Measurements from ENCODE around the gene ZFC3H1. TPM values are rescaled to one million over a fixed set of nuclear protein-coding genes. Genes with fewer than 3 reads are reported as not detected.
A peak's percentile ranks its signal among the peaks of the same experiment; 100 is the strongest.

The ZFC3H1 gene
- total RNA-seq, 2 experiments from 2014 or later = 31.1 to 66.8 TPM

DNA sequence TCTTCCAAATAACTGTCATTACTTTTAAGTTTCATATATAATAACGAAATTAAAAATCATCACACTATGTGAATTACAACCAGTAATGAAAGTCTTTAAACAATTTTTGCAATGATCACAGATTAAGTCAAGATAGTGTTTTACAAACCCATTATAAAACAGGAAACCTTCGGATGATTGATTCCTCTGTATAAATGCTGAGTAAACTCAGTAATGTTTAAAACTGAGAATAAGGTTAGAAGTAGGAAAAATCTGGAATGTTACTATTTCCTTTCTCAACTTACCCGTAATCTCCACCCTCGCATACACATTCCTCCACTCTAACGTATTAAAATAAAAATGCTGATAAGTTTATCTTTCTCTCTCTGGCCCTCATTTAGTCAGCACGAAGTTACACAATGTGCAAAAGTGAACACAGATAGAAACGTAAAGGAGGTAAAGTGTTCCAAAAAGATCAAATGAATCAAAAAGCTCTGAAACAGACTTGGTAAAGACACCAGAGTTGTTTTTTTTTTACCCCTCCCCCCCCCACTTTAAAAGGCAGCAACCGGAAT lies 1.6 kb downstream of the ZFC3H1 start:
- H3K79me2 ChIP-seq (ENCODE audit: insufficient read depth, low read depth, low read length) = peaks cover 79% of the 10 kb centered on the region
- CTCF ChIA-PET (ENCODE audit: unreplicated experiment) = no interaction called here
- no peak for DNase-seq (ENCODE audit: low spot score)
- H3K4me1 ChIP-seq (ENCODE audit: insufficient read depth, low read length, poor library complexity, severe bottlenecking) = peaks cover 26% of the 10 kb centered on the region
- POLR2A ChIA-PET = interaction anchor here (1.1 to 4.2 kb wide), 7 partner anchors 16 to 94 kb away, joined by 3 to 105 read pairs (median 7); partner anchors contain the start of gene TMEM19
- peaks cover 23% of the 10 kb centered on the region for H4K20me1 ChIP-seq (ENCODE audit: insufficient read depth, low read length)
- no peaks in the 10 kb centered on the region for H3K9me3 ChIP-seq (ENCODE audit: low read length)
- H3K9me2 ChIP-seq (ENCODE audit: insufficient read depth, low read length) = no peaks in the 10 kb centered on the region
- intact Hi-C loops (cut with micrococcal nuclease; ENCODE audit: unreplicated experiment) = loop anchor here (2.0 to 10.0 kb wide), 2 partner anchors 93 to 183 kb away; partner anchors contain the start of gene RAB21
- peak overlapping the region; percentile 84 for H3K4me3 ChIP-seq (ENCODE audit: low read depth, low read length, poor library complexity, severe bottlenecking)
- peak overlapping the region; percentile 91 for H3K4me2 ChIP-seq (ENCODE audit: low read length)
- H3K36me3 ChIP-seq (ENCODE audit: insufficient read depth, low read length) = peaks cover 57% of the 10 kb centered on the region
- H3K27ac ChIP-seq (ENCODE audit: low read depth, low read length, poor library complexity, severe bottlenecking) = no peak overlapping the region
- no peak overlapping the region for H2AFZ ChIP-seq (ENCODE audit: low read length)
- TSS peak; percentile 47 for BruUV-seq (replicated peaks)
- no peak for TF ChIP-seq EZH2phosphoT487 (IDR thresholded peaks at IDR 0.05; ENCODE audit: borderline replicate concordance, low read depth, low read length)
- TF ChIP-seq, protein P1, sequence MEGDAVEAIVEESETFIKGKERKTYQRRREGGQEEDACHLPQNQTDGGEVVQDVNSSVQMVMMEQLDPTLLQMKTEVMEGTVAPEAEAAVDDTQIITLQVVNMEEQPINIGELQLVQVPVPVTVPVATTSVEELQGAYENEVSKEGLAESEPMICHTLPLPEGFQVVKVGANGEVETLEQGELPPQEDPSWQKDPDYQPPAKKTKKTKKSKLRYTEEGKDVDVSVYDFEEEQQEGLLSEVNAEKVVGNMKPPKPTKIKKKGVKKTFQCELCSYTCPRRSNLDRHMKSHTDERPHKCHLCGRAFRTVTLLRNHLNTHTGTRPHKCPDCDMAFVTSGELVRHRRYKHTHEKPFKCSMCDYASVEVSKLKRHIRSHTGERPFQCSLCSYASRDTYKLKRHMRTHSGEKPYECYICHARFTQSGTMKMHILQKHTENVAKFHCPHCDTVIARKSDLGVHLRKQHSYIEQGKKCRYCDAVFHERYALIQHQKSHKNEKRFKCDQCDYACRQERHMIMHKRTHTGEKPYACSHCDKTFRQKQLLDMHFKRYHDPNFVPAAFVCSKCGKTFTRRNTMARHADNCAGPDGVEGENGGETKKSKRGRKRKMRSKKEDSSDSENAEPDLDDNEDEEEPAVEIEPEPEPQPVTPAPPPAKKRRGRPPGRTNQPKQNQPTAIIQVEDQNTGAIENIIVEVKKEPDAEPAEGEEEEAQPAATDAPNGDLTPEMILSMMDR (conservative IDR thresholded peaks at IDR 0.05; ENCODE audit: low read length) = no peak

DNA sequence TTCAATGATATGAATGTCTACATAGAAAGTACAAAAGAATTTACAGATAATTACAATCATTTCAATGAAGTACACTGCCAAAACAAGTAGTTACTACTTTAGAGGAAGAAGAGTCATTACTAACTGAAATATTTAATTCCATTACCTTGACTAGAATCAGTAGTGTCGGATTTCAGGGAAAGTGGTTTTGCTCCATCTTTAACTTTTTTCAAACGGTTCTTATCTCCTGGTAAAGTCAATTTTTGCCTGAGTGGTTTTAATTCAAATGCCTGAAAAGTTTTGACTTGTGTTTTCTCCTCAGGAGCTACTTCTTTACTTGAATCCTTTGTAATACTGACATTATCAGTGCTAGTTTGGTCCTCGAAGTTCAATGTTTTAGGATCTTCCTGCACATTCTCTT lies 6.9 kb downstream of the ZFC3H1 start:
- POLR2A ChIA-PET = interaction anchor here (1.0 kb wide), 1 partner anchor 10 kb away, joined by 3 read pairs; no protein-coding TSS in a partner anchor
- Histone ChIP-seq H3K27ac (ENCODE audit: low read depth, low read length, poor library complexity, severe bottlenecking) (no peak overlapping the region), H3K4me3 (ENCODE audit: low read depth, low read length, poor library complexity, severe bottlenecking) (no peak overlapping the region), H3K79me2 (ENCODE audit: insufficient read depth, low read depth, low read length) (peaks cover 88% of the 10 kb centered on the region), H3K9me2 (ENCODE audit: insufficient read depth, low read length) (no peaks in the 10 kb centered on the region), H4K20me1 (ENCODE audit: insufficient read depth, low read length) (peaks cover 12% of the 10 kb centered on the region), H2AFZ (ENCODE audit: low read length) (no peak overlapping the region), H3K36me3 (ENCODE audit: insufficient read depth, low read length) (peaks cover 93% of the 10 kb centered on the region), H3K4me2 (ENCODE audit: low read length) (no peak overlapping the region), H3K4me1 (ENCODE audit: insufficient read depth, low read length, poor library complexity, severe bottlenecking) (peaks cover 14% of the 10 kb centered on the region), H3K9me3 (ENCODE audit: low read length) (peaks cover 30% of the 10 kb centered on the region)
- DNase-seq (ENCODE audit: low spot score) = no peak
- CTCF ChIA-PET (ENCODE audit: unreplicated experiment) = no interaction called here
- TF ChIP-seq, protein P1 (conservative IDR thresholded peaks at IDR 0.05; ENCODE audit: low read length) = no peak
- TF ChIP-seq EZH2phosphoT487 (IDR thresholded peaks at IDR 0.05; ENCODE audit: borderline replicate concordance, low read depth, low read length) = no peak
- no TSS peak for BruUV-seq (replicated peaks)
- intact Hi-C loops (cut with micrococcal nuclease; ENCODE audit: unreplicated experiment) = no loop called here

DNA sequence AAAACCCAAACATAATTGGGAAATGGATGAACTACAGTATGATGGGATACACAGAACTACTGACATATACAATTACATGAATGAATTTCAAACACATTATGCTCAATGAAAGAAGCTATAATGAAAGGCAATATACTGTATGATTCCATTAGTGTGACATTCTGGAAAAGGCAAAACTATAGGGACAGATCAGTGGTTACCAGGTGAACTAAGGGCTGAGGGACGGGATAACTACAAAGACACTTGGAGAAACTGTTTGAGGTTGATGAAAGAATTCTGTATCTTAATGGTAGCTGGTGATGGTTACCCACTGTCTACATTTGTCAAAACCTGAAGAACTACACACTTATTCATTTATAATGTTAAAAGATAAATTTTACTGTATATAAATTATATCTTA lies 7.7 kb downstream of the ZFC3H1 start:
- Histone ChIP-seq H3K27ac (ENCODE audit: low read depth, low read length, poor library complexity, severe bottlenecking) (no peak overlapping the region), H3K9me3 (ENCODE audit: low read length) (peaks cover 30% of the 10 kb centered on the region), H4K20me1 (ENCODE audit: insufficient read depth, low read length) (peaks cover 9% of the 10 kb centered on the region), H3K36me3 (ENCODE audit: insufficient read depth, low read length) (peaks cover 97% of the 10 kb centered on the region), H3K79me2 (ENCODE audit: insufficient read depth, low read depth, low read length) (peaks cover 88% of the 10 kb centered on the region), H3K4me1 (ENCODE audit: insufficient read depth, low read length, poor library complexity, severe bottlenecking) (peaks cover 10% of the 10 kb centered on the region), H3K9me2 (ENCODE audit: insufficient read depth, low read length) (no peaks in the 10 kb centered on the region), H3K4me2 (ENCODE audit: low read length) (0 out of 2 replicates have a peak overlapping the region, but pooled peaks have one; percentile 4), H3K4me3 (ENCODE audit: low read depth, low read length, poor library complexity, severe bottlenecking) (no peak overlapping the region), H2AFZ (ENCODE audit: low read length) (no peak overlapping the region)
- no TSS peak for BruUV-seq (replicated peaks)
- CTCF ChIA-PET (ENCODE audit: unreplicated experiment) = no interaction called here
- intact Hi-C loops (cut with micrococcal nuclease; ENCODE audit: unreplicated experiment) = no loop called here
- DNase-seq (ENCODE audit: low spot score) = no peak
- TF ChIP-seq, protein P1 (conservative IDR thresholded peaks at IDR 0.05; ENCODE audit: low read length) = no peak
- no peak for TF ChIP-seq EZH2phosphoT487 (IDR thresholded peaks at IDR 0.05; ENCODE audit: borderline replicate concordance, low read depth, low read length)
- POLR2A ChIA-PET = interaction anchor here (0.9 kb wide), 1 partner anchor 9 kb away, joined by 4 read pairs; no protein-coding TSS in a partner anchor

Data from OCI-LY7 (cell line).